Measurements from ENCODE around the gene MKLN1. TPM values are rescaled to one million over a fixed set of nuclear protein-coding genes. Genes with fewer than 3 reads are reported as not detected.

Gene MKLN1
- total RNA-seq, 1 donor from 2014 or later = 15.2 TPM

DNA sequence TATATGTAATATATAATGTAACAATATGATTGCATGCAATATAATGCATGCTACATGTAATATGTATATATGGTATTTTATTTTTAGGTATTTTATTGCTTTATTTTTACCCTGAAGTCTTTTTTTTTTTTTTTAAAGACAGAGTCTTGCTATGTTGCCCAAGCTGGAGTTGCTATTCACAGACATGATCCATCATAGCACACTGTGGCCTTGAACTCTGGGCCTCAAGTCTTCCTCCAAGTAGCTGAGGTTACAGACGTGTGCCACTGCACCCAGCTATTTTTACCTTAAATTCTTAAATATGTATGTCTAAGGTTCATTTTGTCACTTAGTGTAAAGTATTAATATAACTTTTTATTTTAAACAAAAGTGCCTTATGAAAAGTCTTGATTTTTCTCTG lies 47.1 kb downstream of the MKLN1 start:
- no peak for DNase-seq (ENCODE audit: low read depth)
- no peak overlapping the region for H3K4me3 ChIP-seq (ENCODE audit: low read depth, low read length)
- TF ChIP-seq, protein P1, sequence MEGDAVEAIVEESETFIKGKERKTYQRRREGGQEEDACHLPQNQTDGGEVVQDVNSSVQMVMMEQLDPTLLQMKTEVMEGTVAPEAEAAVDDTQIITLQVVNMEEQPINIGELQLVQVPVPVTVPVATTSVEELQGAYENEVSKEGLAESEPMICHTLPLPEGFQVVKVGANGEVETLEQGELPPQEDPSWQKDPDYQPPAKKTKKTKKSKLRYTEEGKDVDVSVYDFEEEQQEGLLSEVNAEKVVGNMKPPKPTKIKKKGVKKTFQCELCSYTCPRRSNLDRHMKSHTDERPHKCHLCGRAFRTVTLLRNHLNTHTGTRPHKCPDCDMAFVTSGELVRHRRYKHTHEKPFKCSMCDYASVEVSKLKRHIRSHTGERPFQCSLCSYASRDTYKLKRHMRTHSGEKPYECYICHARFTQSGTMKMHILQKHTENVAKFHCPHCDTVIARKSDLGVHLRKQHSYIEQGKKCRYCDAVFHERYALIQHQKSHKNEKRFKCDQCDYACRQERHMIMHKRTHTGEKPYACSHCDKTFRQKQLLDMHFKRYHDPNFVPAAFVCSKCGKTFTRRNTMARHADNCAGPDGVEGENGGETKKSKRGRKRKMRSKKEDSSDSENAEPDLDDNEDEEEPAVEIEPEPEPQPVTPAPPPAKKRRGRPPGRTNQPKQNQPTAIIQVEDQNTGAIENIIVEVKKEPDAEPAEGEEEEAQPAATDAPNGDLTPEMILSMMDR (conservative IDR thresholded peaks at IDR 0.05; ENCODE audit: low read depth, low read length) = no peak

DNA sequence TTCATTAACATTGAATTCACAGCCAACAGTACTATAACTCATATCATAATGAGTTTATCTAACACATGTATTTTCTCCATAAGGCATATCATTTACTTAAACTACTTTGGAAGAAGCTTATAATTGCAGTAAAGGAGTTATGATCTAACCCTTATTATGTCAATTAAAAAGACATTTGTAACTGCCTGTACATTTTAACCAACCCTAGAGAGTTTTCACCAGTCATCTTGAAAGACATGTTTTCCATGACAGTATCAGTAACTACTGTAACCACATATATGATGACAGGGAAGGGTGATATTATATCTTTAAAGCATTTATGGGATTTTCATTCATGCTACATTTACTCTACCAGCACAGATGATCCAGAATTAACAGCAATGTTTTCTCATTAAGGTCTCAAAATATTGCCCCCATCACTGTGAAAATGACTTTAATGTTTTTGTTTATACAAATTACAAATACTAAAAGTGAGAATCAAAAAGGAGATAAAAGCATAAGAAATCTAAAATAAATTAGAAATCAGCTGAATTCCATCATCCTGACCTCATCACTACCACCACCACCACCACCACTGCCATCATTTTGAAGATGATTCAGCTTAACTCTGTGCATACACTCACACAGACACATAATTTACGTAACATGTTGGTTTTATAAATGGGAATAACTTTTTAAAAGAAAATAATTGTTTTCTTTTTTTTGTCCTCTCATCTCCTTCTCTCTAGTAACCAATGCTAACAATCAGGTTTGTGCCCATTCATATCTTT lies 53.6 kb downstream of the MKLN1 start:
- TF ChIP-seq, protein P1 (conservative IDR thresholded peaks at IDR 0.05; ENCODE audit: low read depth, low read length) = no peak
- no peak for DNase-seq (ENCODE audit: low read depth)
- no peak overlapping the region for H3K4me3 ChIP-seq (ENCODE audit: low read depth, low read length)

DNA sequence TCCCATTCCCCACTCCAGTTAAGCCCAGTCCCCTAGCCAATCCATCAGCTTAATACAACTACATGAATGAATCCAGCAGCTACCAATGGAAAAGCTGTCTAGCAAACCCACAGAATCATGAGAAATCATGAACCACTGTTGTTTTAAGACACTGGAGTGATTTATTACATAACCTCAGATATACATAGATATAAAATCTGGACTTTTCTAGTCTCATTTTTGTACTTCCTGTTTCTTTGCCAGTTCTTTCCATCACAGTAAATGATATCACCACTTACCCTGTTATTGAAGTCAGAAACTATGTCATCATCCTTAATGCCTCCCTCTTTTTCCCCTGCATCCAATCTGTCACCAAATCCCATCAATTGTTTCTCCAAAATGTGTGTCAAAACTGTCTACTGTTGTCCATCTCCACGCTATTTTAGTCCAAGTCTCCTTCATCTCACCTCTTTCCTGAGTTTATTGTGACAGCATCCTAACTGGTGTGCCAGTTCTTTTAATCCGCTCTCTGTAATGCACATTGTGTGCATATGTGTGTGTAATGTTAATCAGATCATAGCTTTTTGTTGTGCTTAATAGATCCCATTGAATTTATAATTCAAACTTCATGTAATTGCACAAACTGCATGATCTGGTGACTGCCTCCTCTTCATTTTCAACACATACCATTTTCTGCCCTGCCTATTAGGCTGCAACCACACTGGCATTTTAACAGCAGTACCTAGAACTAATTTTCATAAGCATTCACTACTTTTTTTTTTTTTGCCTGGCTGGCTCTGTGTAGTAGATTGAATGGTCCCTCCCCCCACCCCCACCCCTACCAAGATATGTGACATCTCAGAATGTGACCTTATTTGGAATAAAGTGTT lies 56.0 kb downstream of the MKLN1 start:
- DNase-seq (ENCODE audit: low read depth) = no peak
- TF ChIP-seq, protein P1 (conservative IDR thresholded peaks at IDR 0.05; ENCODE audit: low read depth, low read length) = no peak
- H3K4me3 ChIP-seq (ENCODE audit: low read depth, low read length) = no peak overlapping the region

DNA sequence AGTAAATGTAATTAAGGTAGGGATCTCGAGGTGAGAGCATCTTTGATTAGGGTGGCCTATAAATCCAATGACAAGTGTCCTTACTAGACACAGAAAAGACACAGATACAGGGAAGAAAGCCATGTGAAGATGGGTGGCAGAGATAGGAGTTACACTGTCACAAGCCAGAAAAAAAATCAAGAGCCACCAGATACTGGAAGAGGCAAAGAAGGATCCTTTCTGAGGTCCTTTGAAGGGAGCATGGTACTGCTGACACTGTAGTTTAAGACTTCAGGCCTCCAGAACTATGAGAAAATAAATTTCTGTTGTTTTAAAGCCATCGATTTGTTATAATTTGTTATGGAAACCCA lies 56.6 kb downstream of the MKLN1 start:
- no peak overlapping the region for H3K4me3 ChIP-seq (ENCODE audit: low read depth, low read length)
- DNase-seq (ENCODE audit: low read depth) = no peak
- TF ChIP-seq, protein P1 (conservative IDR thresholded peaks at IDR 0.05; ENCODE audit: low read depth, low read length) = no peak

DNA sequence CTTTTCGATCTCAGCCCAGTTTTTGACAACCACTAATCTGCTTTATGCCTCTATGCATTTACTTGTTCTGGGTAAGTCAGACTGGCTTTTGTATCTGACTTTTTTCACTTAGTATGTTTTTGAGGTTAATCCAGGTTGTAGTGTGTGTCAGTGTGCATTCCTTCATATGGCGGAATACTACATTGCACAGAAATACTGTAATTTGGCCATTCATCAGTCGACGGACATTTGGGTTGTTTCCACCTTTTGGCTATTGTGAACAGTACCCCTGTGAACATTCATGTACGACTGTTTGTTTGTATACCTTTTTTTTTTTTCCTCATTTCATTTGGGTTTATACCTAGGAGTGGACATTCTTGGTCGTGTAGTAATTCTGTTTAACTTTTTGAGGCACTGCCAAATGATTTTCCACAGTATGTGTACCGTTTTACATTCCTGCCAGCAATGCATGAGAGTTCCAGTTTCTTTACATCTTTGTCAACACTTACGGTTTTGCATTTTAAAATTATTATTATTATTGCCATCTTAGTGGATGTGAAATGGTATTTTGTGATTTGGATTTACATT lies 57.4 kb downstream of the MKLN1 start:
- no peak for DNase-seq (ENCODE audit: low read depth)
- TF ChIP-seq, protein P1 (conservative IDR thresholded peaks at IDR 0.05; ENCODE audit: low read depth, low read length) = no peak
- no peak overlapping the region for H3K4me3 ChIP-seq (ENCODE audit: low read depth, low read length)

DNA sequence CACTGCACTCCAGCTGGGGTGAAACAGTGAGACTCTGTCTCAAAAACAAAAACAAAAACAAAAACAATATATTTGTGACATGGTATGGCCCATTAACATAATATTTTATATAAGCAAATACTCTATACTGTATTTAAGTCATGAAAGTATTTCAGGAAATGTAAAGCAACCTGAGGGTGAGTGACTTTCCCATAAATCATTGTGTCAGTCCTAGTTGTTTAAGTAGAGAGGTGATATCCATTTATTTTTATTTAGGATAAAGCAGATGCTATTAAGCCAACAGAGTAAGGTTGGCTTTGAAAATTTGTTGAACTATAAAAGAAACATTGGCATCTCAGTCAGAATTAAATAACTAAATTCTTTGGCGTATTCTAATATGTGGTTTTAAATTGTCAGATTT lies 60.5 kb downstream of the MKLN1 start:
- TF ChIP-seq, protein P1 (conservative IDR thresholded peaks at IDR 0.05; ENCODE audit: low read depth, low read length) = no peak

More for the DNA sequence above, 60.5 kb downstream of the MKLN1 start:
- no peak overlapping the region for H3K4me3 ChIP-seq (ENCODE audit: low read depth, low read length)
- DNase-seq (ENCODE audit: low read depth) = no peak
